Stomach (tissue), 9 donors: ENCODE data around the gene RUSC2. TPM values are rescaled to one million over a fixed set of nuclear protein-coding genes. Genes with fewer than 3 reads are reported as not detected.
"Not testable (repeated sequence)": the region's sequence is repeated elsewhere in the genome, so short reads cannot be mapped to it uniquely, and the experiment has no call there.

Experiments used
- DNase-seq, 2 donors: peaks; one replicate each; pipeline versions ENCODE4 v3.0.0 to v3.0.0-alpha.2; 2013 to 2019
- H3K27ac ChIP-seq, 5 donors: fragments of 200-600 bp in 4 of 5; sonication (generic) in 4 of 5; one replicate each; pipeline ENCODE4 v1.5.1; 2013 to 2019; ENCODE audit warnings: mild to moderate bottlenecking in 1 of 5, moderate library complexity in 1 of 5
- H3K27me3 ChIP-seq, 3 donors: fragments of 200-600 bp; sonication (generic); one replicate each; pipeline ENCODE4 v1.5.1; 2017 to 2019; ENCODE audit warnings: mixed run types in 1 of 3
- H3K36me3 ChIP-seq, 4 donors: fragments of 200-600 bp; sonication (generic); 1 replicate in 3 of 4; 2 replicates in 1 of 4; pipeline ENCODE4 v1.5.1; 2016 to 2019
- H3K4me1 ChIP-seq, 4 donors: fragments of 200-600 bp; sonication (generic); one replicate each; pipeline ENCODE4 v1.5.1; 2016 to 2019
- H3K4me3 ChIP-seq, 4 donors: fragments of 200-600 bp; sonication (generic) in 3 of 4; one replicate each; pipeline ENCODE4 v1.5.1; 2016 to 2019; ENCODE audit warnings: mild to moderate bottlenecking in 1 of 4
- H3K9me3 ChIP-seq, 4 donors: fragments of 200-600 bp; sonication (generic); one replicate each; pipeline ENCODE4 v1.5.1; 2016 to 2019
- EP300 ChIP-seq: sonication (generic); formaldehyde crosslinking; IDR thresholded peaks from one replicate; pipeline ENCODE4 v1.6.1; 2017; ENCODE audit warnings: antibody characterized with exemption
- POLR2A ChIP-seq, 4 donors: fragments of 450-650 bp; IDR thresholded peaks; one replicate each; pipeline ENCODE4 v1.6.1; 2016; ENCODE audit warnings: antibody characterized with exemption in 4 of 4, control low read depth in 2 of 4, mild to moderate bottlenecking in 1 of 4, moderate library complexity in 1 of 4
- POLR2AphosphoS5 ChIP-seq, 3 donors: sonication (generic); formaldehyde crosslinking; IDR thresholded peaks; one replicate each; pipeline ENCODE4 v1.6.1; 2016; ENCODE audit warnings: antibody characterized with exemption in 3 of 3
- WGBS, 5 donors: extraction: QIAGEN DNeasy Blood & Tissue Kit in 3 of 5; methylation state at CpG; one replicate each; pipeline versions ENCODE4 v1.1.5 to v1.1.7; 2013 to 2018; 5-methylcytosine and 5-hydroxymethylcytosine counted together
- intact Hi-C: fragments of 100-400 bp; cut with DNase I; formaldehyde crosslinking; loops from one replicate; pipeline ENCODE4 v1.15.1; 2023; ENCODE audit warnings: low total_unique reads
- polyA plus RNA-seq, 3 donors: library from polyadenylated mRNA; stranded (reverse); fragments of 200-250 nt; gene quantifications; one replicate each; pipeline ENCODE4 v1.2.3, GENCODE V29; 2013
- total RNA-seq, 5 donors: library from RNA; depleted of rRNA; stranded (reverse); fragments of >200 nt; gene quantifications; one replicate each; pipeline versions ENCODE4 v1.1.0 to v1.2.3, GENCODE V29; 2014 to 2016
- TF ChIP-seq, protein P1 (sequence below), 7 experiments: fragments of 450-650 bp in 4 of 7; fragments of 200-600 bp in 3 of 7; sonication (generic) in 3 of 7; IDR thresholded peaks; one replicate each; pipeline ENCODE4 v1.5.1; 2016 to 2019; ENCODE audit warnings: antibody characterized with exemption in 7 of 7, control low read depth in 2 of 7, mild to moderate bottlenecking in 1 of 7
- donor health status: healthy with polysubstance abuse.
- donor health status: Bipolar disorder and iron deficiency.
- donor health status: healthy.

Gene RUSC2
- total and polyA plus RNA-seq, 8 donors, result 3.4 to 34.8 (median 7.9) TPM

DNA sequence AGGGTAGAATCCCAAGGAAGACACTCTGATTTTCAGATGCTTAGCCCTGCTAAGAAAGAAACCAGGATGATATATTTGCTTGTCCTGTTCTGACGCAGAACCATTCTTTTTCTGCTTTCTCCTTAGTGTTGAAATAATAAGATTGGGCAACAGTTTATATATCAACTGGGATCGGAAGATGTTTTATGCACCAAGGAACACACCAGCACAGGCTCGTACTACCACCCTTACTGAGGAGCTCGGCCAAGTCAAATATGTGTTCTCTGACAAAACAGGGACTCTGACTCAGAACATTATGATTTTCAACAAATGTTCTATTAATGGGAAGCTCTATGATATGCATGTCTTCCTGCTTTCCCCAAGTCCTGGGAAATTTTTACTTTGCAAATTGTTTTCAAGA lies 19.0 kb upstream of the RUSC2 start:
- H3K36me3 ChIP-seq, result no peaks in the 10 kb centered on the region
- WGBS, 5 donors, result 30 to 50% (median 43%) methylated on average over 4 of the region's 4 CpGs
- H3K9me3 ChIP-seq, result no peaks in the 10 kb centered on the region
- TF ChIP-seq EP300, result no peak
- TF ChIP-seq POLR2AphosphoS5 (IDR thresholded peaks at IDR 0.05), result peak in 2 of 3 donors; percentile 21 to 28
- H3K27ac ChIP-seq, result peak overlapping the region in 2 of 5 donors; percentile 63 to 69
- DNase-seq, result peak in 1 of 2 donors; percentile 39
- no peaks in the 10 kb centered on the region for H3K27me3 ChIP-seq
- no peak overlapping the region for H3K4me3 ChIP-seq
- intact Hi-C loops, result loop anchor here (10.0 kb wide), 1 partner anchor 356 kb away; the partner anchor contains the start of gene ATOSB
- H3K4me1 ChIP-seq, result peaks cover 0 to 17% (median 4%) of the 10 kb centered on the region in 4 donors

DNA sequence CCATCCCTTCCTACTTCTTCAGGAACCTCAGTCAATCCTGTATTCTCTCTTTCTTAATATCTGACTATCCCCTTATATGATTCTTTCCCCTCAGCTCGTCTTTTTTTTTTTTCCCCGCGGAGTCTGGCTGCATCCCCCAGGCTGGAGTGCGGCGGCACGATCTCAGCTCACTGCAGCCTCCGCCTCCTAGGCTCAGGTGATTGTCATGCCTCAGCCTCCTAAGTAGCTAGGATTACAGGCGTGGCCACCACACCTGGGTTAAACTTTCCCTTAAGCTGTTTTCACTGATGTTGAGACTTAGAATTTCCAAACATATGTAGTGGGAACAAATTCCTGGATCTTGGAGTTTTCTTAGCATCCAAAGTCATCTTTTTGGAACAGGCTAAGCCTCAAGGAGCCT lies 13.3 kb upstream of the RUSC2 start:
- Histone ChIP-seq H3K36me3 (no peaks in the 10 kb centered on the region), H3K27me3 (no peaks in the 10 kb centered on the region), H3K4me3 (no peak overlapping the region), H3K27ac (no peak overlapping the region), H3K4me1 (peaks cover 0 to 9% (median 4%) of the 10 kb centered on the region in 4 donors), H3K9me3 (no peaks in the 10 kb centered on the region)
- WGBS, 5 donors, result 76 to 82% (median 78%) methylated on average over 8 of the region's 8 CpGs
- no peak for DNase-seq
- intact Hi-C loops, result loop anchor here (10.0 kb wide), 1 partner anchor 362 kb away; the partner anchor contains the start of gene ATOSB
- TF ChIP-seq EP300 (no peak), POLR2A (IDR thresholded peaks at IDR 0.05) (no peak), POLR2AphosphoS5 (IDR thresholded peaks at IDR 0.05) (no peak)
- TF ChIP-seq, protein P1, sequence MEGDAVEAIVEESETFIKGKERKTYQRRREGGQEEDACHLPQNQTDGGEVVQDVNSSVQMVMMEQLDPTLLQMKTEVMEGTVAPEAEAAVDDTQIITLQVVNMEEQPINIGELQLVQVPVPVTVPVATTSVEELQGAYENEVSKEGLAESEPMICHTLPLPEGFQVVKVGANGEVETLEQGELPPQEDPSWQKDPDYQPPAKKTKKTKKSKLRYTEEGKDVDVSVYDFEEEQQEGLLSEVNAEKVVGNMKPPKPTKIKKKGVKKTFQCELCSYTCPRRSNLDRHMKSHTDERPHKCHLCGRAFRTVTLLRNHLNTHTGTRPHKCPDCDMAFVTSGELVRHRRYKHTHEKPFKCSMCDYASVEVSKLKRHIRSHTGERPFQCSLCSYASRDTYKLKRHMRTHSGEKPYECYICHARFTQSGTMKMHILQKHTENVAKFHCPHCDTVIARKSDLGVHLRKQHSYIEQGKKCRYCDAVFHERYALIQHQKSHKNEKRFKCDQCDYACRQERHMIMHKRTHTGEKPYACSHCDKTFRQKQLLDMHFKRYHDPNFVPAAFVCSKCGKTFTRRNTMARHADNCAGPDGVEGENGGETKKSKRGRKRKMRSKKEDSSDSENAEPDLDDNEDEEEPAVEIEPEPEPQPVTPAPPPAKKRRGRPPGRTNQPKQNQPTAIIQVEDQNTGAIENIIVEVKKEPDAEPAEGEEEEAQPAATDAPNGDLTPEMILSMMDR (IDR thresholded peaks at IDR 0.05), result no peak

DNA sequence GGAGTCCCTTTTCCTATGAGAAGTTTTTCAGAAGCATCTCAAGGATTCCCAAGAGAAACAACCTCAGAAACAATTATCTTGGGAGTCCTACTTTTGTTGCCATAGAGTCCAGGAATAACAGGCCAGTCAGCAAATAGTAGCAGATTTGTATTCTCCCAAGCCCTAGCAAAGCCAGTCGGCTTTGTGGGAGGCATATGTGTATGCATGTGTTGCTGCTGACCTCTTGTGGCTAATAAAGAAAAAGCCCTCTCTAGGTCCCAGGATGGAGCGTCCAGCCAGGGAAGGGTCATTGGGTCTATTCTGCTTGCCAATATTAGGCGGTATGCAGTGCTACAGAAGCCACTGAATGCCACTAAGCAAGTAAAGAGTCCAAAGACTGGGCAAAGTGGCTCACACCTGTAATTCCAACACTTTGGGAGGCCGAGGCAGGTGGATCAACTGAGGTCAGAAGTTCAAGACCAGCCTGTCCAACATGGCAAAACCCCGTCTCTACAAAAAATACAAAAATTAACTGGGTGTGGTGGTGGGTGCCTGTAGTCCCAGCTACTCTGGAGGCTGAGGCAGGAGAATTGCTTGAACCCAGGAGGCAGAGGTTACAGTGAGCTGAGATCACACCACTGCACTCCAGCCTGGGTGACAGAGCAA lies 12.6 kb upstream of the RUSC2 start:
- 13 to 25% (median 20%) methylated on average over 5 of the region's 5 CpGs for WGBS, 5 donors
- H3K4me1 ChIP-seq, H3K36me3 ChIP-seq, H3K27ac ChIP-seq, H3K27me3 ChIP-seq, H3K4me3 ChIP-seq, H3K9me3 ChIP-seq: not testable (repeated sequence)
- intact Hi-C loops, result loop anchor here (10.0 kb wide), 1 partner anchor 363 kb away; the partner anchor contains the start of gene ATOSB
- TF ChIP-seq POLR2AphosphoS5 (IDR thresholded peaks at IDR 0.05), result peak in 2 of 3 donors; percentile 24 to 79
- TF ChIP-seq, protein P1 (IDR thresholded peaks at IDR 0.05), result peak in 5 of 7 experiments; percentile 49 to 87 (median 83)
- peak; percentile 64 to 93 for DNase-seq

GRCh38 chr9:35478871-35479270 lies 11.0 kb upstream of the RUSC2 start:
- intact Hi-C loops, result loop anchor here (10.0 kb wide), 1 partner anchor 364 kb away; the partner anchor contains the start of gene ATOSB
- Histone ChIP-seq H3K4me3 (no peak overlapping the region), H3K9me3 (no peaks in the 10 kb centered on the region), H3K36me3 (no peaks in the 10 kb centered on the region), H3K27ac (no peak overlapping the region), H3K4me1 (peaks cover 0 to 9% (median 4%) of the 10 kb centered on the region in 4 donors), H3K27me3 (no peaks in the 10 kb centered on the region)
- WGBS, 5 donors, result 70 to 91% (median 75%) methylated on average over 1 of the region's 1 CpG
- TF ChIP-seq POLR2AphosphoS5 (IDR thresholded peaks at IDR 0.05) (no peak), EP300 (no peak), POLR2A (IDR thresholded peaks at IDR 0.05) (no peak)
- TF ChIP-seq, protein P1 (IDR thresholded peaks at IDR 0.05), result no peak
- no peak for DNase-seq
